ENCODE data around the gene GLUL. TPM values are rescaled to one million over a fixed set of nuclear protein-coding genes. Genes with fewer than 3 reads are reported as not detected.

GLUL gene
- total RNA-seq, 1 donor from 2014 or later = 545 TPM

DNA sequence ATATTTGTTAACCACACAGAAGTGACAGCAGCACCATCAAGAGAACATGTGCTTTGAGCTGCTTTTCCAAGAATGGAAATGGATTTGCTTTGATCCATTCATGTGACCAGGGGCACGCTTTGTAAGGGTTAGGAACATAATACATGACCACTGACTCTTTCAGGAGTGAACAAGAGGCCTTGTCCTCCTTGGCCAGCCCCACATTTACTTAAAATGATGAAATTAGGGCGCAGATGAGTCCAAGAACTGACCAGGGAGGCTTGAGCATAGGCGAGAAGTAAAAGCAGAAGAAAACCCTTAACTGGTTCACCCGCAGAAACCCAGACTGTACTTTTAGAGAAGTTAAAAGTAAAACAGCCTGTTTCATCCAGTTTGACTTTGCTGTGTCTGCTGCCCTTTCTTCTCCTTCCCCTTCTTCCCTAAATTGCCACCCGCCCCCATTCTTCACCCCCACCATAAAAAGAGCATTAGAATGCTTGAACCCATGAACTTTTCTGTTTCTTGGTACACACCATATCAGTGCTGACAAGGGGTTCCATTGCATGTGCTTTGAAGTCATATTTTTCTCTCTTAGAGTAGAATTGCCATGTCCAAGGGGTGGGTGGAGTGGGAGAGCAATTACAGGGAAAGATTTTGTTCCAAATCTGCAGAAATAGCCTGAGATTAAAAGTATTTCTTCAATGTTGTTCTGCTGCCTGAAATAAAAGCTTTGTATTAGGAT, 2.6 kb upstream of the GLUL start:
- no peak overlapping the region for H3K27ac Mint-ChIP-seq
- peaks cover 12% of the 10 kb centered on the region for H3K36me3 Mint-ChIP-seq
- DNase-seq (ENCODE audit: extremely low spot score, unreplicated experiment) = no peak
- TF ChIP-seq, protein P1, sequence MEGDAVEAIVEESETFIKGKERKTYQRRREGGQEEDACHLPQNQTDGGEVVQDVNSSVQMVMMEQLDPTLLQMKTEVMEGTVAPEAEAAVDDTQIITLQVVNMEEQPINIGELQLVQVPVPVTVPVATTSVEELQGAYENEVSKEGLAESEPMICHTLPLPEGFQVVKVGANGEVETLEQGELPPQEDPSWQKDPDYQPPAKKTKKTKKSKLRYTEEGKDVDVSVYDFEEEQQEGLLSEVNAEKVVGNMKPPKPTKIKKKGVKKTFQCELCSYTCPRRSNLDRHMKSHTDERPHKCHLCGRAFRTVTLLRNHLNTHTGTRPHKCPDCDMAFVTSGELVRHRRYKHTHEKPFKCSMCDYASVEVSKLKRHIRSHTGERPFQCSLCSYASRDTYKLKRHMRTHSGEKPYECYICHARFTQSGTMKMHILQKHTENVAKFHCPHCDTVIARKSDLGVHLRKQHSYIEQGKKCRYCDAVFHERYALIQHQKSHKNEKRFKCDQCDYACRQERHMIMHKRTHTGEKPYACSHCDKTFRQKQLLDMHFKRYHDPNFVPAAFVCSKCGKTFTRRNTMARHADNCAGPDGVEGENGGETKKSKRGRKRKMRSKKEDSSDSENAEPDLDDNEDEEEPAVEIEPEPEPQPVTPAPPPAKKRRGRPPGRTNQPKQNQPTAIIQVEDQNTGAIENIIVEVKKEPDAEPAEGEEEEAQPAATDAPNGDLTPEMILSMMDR (conservative IDR thresholded peaks at IDR 0.05) = no peak
- H3K27me3 Mint-ChIP-seq = peaks cover 2% of the 10 kb centered on the region
- H3K4me1 Mint-ChIP-seq (ENCODE audit: unreplicated experiment) = peaks cover 44% of the 10 kb centered on the region
- H3K9me3 Mint-ChIP-seq = no peaks in the 10 kb centered on the region
- H3K4me3 Mint-ChIP-seq = peak overlapping the region; percentile 48

DNA sequence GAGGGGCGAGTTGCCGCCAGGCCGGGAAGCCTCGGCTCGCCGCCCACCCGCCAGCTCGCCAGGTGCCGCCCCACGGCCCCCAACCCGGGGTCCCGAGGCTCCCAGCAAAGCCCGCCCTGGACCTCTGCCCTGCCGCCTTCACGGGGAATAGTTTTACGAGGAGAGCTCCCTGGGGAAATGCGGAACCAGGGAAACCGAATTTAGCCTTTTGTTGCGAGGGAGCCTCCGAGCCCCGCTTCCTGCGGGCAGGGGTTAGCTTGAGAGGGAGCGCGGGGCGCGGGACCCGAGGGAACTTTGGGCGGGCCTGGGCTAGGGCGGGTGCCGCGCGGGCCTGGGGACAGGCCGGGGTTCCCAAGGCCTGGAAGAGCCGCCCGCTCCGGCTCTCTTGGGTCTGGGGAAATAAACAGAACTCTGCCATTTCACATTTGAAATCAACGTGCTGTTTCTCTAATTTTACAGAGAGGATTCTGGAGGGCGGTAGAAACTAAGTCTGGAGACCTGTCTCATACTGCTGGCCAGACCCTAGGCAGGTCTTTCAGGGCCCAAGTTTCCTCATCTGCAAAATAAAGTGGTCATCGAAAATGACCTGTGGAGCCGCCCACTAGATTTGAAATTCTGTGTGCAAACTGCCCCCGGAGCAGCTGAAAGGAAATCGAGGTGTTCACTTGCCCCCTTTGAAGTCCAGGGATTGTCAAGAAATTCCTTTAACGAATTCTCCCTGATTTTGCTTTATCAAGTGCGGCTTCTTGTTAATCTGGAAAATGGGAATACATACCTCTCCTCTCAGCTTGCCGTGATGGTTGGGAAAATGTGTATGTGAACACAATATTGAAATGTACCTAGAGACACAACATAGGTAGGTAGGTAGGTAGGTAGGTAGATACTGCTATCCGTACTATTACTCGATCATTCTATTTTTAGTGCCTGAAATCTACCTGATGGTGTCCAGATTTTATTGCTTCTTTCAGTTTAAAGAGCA, 749 bp upstream of the GLUL start:
- no peak for DNase-seq (ENCODE audit: extremely low spot score, unreplicated experiment)

DNA sequence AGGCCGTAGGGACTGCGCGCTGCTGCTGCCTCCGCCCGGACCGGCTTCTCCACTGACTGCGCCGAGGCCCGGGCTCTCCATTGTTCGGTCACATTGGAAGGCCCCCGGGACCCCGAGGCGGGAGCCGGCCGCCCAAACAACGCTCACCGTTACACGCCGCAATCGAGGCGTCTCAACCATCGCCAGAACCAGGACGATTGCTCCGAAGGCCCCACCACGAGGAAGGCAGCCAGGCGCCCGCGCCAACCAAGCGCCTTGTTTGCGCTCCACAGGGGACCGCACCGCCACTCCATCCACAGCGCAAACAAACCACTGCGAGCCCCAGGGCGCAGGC, 595 bp downstream of the GLUL start:
- no peak for DNase-seq (ENCODE audit: extremely low spot score, unreplicated experiment)
- Mint-ChIP-seq H3K4me1 (ENCODE audit: unreplicated experiment) (peaks cover 33% of the 10 kb centered on the region), H3K36me3 (peaks cover 39% of the 10 kb centered on the region), H3K27ac (peak overlapping the region; percentile 94), H3K9me3 (no peaks in the 10 kb centered on the region), H3K4me3 (peak overlapping the region; percentile 99), H3K27me3 (no peaks in the 10 kb centered on the region)
- TF ChIP-seq, protein P1 (conservative IDR thresholded peaks at IDR 0.05) = peak; percentile 59

More for the DNA sequence above, 749 bp upstream of the GLUL start:
- Mint-ChIP-seq H3K9me3 (no peaks in the 10 kb centered on the region), H3K27ac (peak overlapping the region; percentile 68), H3K36me3 (peaks cover 27% of the 10 kb centered on the region), H3K4me1 (ENCODE audit: unreplicated experiment) (peaks cover 44% of the 10 kb centered on the region), H3K4me3 (peak overlapping the region; percentile 99), H3K27me3 (peaks cover 2% of the 10 kb centered on the region)
- TF ChIP-seq, protein P1 (conservative IDR thresholded peaks at IDR 0.05) = no peak

DNA sequence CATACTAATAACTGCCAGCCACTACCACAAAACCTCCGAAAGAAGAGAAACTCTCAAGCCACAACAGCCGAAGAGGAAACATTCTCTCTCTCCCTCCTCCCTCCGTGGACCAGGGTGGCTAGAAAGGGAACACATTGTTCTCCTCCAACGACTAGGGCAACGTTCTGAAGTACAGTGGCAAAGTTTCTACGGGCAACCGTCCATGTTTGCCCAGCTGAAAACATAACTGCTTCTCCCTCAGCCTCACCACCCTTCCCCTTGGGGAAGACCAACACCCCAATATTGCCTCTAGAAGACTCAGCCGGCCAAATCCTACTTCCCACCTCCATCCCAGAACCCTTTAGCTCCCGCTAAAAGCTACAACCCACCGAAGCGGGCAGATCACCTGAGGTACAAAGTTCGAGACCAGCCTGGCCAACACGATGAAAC, 2.0 kb downstream of the GLUL start:
- H3K4me1 Mint-ChIP-seq (ENCODE audit: unreplicated experiment) = peaks cover 28% of the 10 kb centered on the region
- peak overlapping the region; percentile 92 for H3K27ac Mint-ChIP-seq
- peaks cover 52% of the 10 kb centered on the region for H3K36me3 Mint-ChIP-seq
- TF ChIP-seq, protein P1 (conservative IDR thresholded peaks at IDR 0.05) = no peak
- no peaks in the 10 kb centered on the region for H3K9me3 Mint-ChIP-seq
- no peaks in the 10 kb centered on the region for H3K27me3 Mint-ChIP-seq
- no peak for DNase-seq (ENCODE audit: extremely low spot score, unreplicated experiment)
- peak overlapping the region; percentile 99 for H3K4me3 Mint-ChIP-seq

DNA sequence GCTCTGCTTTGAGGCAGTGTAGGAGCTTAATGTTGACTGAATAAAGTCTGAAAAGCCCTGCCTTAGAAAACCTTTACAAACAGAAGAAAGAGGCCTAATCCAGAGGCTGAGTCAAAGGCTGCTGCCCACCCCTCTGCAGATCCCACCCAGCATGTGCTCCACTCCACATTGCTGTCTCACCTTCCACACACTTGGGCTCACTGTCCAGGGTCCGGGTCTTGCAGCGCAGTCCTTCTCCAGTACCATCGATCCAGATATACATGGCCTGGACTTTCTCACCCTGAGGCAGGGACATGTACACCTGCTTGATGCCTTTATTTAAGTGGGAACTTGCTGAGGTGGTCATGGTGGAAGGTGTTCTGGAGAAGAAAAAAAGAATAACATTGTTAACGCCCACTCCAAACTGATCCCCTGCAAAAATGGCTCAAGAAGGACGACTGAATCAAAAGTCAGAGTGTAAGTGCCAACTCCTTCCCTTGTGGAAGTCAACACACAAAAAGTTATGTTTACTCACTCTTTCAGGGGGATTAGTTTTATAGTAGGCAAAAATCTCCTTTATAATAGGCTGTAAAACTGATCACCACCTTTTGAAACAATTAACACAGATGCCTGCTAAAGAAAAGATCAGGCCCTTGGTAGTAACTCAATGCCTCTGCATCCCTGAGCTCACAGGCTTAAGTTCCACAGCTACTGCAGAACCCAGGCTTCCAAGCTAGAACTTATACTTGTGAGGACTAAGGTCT, 3.0 kb downstream of the GLUL start:
- TF ChIP-seq, protein P1 (conservative IDR thresholded peaks at IDR 0.05) = no peak
- Mint-ChIP-seq H3K27ac (peak overlapping the region; percentile 92), H3K36me3 (peaks cover 60% of the 10 kb centered on the region), H3K27me3 (no peaks in the 10 kb centered on the region), H3K4me3 (peak overlapping the region; percentile 99), H3K9me3 (no peaks in the 10 kb centered on the region), H3K4me1 (ENCODE audit: unreplicated experiment) (peaks cover 20% of the 10 kb centered on the region)
- no peak for DNase-seq (ENCODE audit: extremely low spot score, unreplicated experiment)

Measured in type B pancreatic cell (in vitro differentiated cells).